Measurements from ENCODE around the gene PDE9A. TPM values are rescaled to one million over a fixed set of nuclear protein-coding genes. Genes with fewer than 3 reads are reported as not detected.

PDE9A gene
- total RNA-seq, 1 experiment from 2014 or later, result 8.4 TPM

DNA sequence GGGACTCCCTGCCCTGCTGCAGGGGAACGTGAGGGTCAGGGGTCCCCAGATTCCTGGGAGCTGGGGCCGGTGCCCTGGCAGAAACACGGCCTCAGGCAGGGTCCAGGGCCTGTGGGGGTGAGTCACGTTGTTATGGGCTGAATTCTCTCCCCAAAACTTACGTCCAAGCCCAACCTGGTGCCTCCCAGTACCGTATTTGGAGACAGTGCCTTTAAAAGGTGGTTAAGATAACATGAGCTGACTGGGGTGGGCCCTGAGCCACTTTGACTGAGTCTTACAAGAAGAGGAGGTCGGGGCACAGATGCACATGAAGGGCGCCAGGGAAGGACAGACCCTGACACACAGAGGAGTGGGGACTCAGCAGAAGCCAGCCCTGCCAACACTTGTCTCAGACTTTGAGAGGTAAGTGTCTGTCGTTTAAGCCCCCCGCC is 126.0 kb downstream of the PDE9A start:
- H4K20me1 ChIP-seq (ENCODE audit: insufficient read depth), result no peaks in the 10 kb centered on the region
- no peaks in the 10 kb centered on the region for H3K9me3 ChIP-seq (ENCODE audit: insufficient read depth, low read depth)
- no peaks in the 10 kb centered on the region for H3F3A ChIP-seq (ENCODE audit: insufficient read depth, low read depth)
- H3K4me2 ChIP-seq, result no peak overlapping the region
- no peak overlapping the region for H3K27ac ChIP-seq
- TF ChIP-seq EZH2 (IDR thresholded peaks at IDR 0.05; ENCODE audit: low read depth) (no peak), CTCF (conservative IDR thresholded peaks at IDR 0.05) (no peak)
- peaks cover 6% of the 10 kb centered on the region; the same call in 1 of the 2 replicates for H3K27me3 ChIP-seq (ENCODE audit: insufficient read depth, low read depth)
- POLR2A ChIA-PET (ENCODE audit: unreplicated experiment), result no interaction called here
- no peaks in the 10 kb centered on the region for H3K79me2 ChIP-seq (ENCODE audit: low read depth)
- no peaks in the 10 kb centered on the region for H3K9me2 ChIP-seq (ENCODE audit: insufficient read depth)
- CTCF ChIA-PET, result no interaction called here
- H2AFZ ChIP-seq, result no peak overlapping the region
- H3K36me3 ChIP-seq (ENCODE audit: low read depth), result no peaks in the 10 kb centered on the region
- no peaks in the 10 kb centered on the region for H3K4me1 ChIP-seq (replicated peaks; ENCODE audit: insufficient read depth)
- intact Hi-C loops (cut with micrococcal nuclease; ENCODE audit: unreplicated experiment), result no loop called here
- no peak overlapping the region for H3K4me3 ChIP-seq
- DNase-seq, result no peak
- no TSS peak for BruUV-seq (replicated peaks)

DNA sequence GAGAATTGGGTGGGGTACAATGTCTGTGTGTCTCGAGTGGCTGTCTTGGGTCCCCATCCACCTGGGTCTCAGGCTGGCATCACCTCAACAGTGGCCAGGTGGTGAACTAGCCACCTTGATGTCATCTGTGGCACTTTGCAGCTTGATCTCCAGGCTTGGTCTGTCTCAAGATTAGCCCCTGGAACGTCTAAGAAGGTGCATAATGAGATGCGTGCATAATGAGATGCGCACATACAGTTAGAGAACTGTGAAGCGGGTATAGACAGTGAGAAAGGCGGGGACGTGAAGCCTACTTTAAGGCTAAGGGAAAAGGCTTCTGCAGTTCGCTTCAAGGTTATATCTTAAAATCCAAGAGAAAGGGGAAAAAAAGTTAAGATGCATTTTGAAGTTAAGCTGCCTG is 127.2 kb downstream of the PDE9A start:
- H3K9me3 ChIP-seq (ENCODE audit: insufficient read depth, low read depth), result no peaks in the 10 kb centered on the region
- ChIA-PET CTCF (interaction anchor here (0.7 kb wide), 1 partner anchor 216 kb away, joined by 4 read pairs; no protein-coding TSS in a partner anchor), POLR2A (ENCODE audit: unreplicated experiment) (no interaction called here)
- H3K4me2 ChIP-seq, result peak overlapping the region; percentile 70
- H3K27me3 ChIP-seq (ENCODE audit: insufficient read depth, low read depth), result peaks cover 6% of the 10 kb centered on the region; the same call in 1 of the 2 replicates
- no peak overlapping the region for H3K27ac ChIP-seq
- no peaks in the 10 kb centered on the region for H3K9me2 ChIP-seq (ENCODE audit: insufficient read depth)
- H3K4me3 ChIP-seq, result peak overlapping the region; percentile 44; the same call in 1 of the 2 replicates
- no peak overlapping the region for H2AFZ ChIP-seq
- no peaks in the 10 kb centered on the region for H3K79me2 ChIP-seq (ENCODE audit: low read depth)
- BruUV-seq (replicated peaks), result no TSS peak
- H3K36me3 ChIP-seq (ENCODE audit: low read depth), result no peaks in the 10 kb centered on the region
- no peaks in the 10 kb centered on the region for H3K4me1 ChIP-seq (replicated peaks; ENCODE audit: insufficient read depth)
- H3F3A ChIP-seq (ENCODE audit: insufficient read depth, low read depth), result no peaks in the 10 kb centered on the region
- TF ChIP-seq CTCF (conservative IDR thresholded peaks at IDR 0.05) (no peak), EZH2 (IDR thresholded peaks at IDR 0.05; ENCODE audit: low read depth) (no peak)
- no peaks in the 10 kb centered on the region for H4K20me1 ChIP-seq (ENCODE audit: insufficient read depth)
- DNase-seq, result no peak
- intact Hi-C loops (cut with micrococcal nuclease; ENCODE audit: unreplicated experiment), result no loop called here

DNA sequence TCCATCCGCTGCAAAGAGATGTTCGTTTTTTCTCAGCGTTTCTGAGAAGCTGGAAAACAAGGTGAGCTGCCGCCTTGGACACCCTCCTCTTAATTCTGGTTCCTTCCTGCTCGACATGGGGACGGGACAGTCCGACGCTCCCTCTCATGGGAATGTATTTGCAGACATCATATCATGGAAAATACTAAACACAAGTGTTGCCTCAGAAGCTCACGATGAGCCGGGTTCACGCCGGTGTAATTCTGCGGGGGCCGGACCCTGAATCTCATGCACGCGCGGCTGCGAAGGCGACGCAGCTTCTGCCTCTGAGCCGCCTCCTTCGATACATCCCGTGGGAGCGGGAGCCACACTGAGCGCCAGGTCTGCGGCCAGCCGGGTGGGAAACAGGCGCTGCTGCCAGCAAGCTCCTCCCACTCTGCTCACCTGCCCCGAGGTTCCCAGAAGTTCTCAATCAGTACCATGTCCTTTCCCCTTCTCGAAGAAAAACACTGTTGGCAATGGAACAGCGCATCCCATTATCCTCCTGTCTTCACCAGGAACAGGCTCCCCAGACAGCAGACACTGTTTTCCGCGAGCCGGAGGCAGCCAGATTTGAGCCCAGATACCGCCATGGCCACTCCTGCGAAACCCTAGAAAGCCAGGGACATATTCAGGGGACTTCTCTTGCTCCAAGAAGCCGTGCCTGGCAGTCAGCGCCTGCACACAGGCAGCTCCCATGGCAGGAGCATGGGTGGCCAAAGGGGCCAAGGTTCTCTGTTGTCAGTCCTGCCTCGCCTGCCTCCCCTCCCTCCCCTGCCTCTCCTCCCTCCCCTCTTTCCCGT is 127.9 kb downstream of the PDE9A start:
- Histone ChIP-seq H3K9me2 (ENCODE audit: insufficient read depth) (no peaks in the 10 kb centered on the region), H3F3A (ENCODE audit: insufficient read depth, low read depth) (no peaks in the 10 kb centered on the region), H4K20me1 (ENCODE audit: insufficient read depth) (no peaks in the 10 kb centered on the region), H2AFZ (peak overlapping the region; percentile 70; the same call in 1 of the 2 replicates), H3K4me2 (peak overlapping the region; percentile 70), H3K36me3 (ENCODE audit: low read depth) (no peaks in the 10 kb centered on the region), H3K27ac (no peak overlapping the region), H3K27me3 (ENCODE audit: insufficient read depth, low read depth) (peaks cover 6% of the 10 kb centered on the region; the same call in 1 of the 2 replicates), H3K79me2 (ENCODE audit: low read depth) (no peaks in the 10 kb centered on the region), H3K9me3 (ENCODE audit: insufficient read depth, low read depth) (no peaks in the 10 kb centered on the region), H3K4me1 (replicated peaks; ENCODE audit: insufficient read depth) (no peaks in the 10 kb centered on the region), H3K4me3 (peak overlapping the region; percentile 44; the same call in 1 of the 2 replicates)
- TF ChIP-seq EZH2 (IDR thresholded peaks at IDR 0.05; ENCODE audit: low read depth), result no peak
- TF ChIP-seq CTCF (conservative IDR thresholded peaks at IDR 0.05), result no peak
- peak; percentile 34 to 48 for DNase-seq
- no TSS peak for BruUV-seq (replicated peaks)
- intact Hi-C loops (cut with micrococcal nuclease; ENCODE audit: unreplicated experiment), result no loop called here
- POLR2A ChIA-PET (ENCODE audit: unreplicated experiment), result no interaction called here
- CTCF ChIA-PET, result no interaction called here
